Measurements from ENCODE around the gene YARS1. TPM values are rescaled to one million over a fixed set of nuclear protein-coding genes. Genes with fewer than 3 reads are reported as not detected.

The YARS1 gene
- total RNA-seq, 1 donor: 199 TPM

DNA sequence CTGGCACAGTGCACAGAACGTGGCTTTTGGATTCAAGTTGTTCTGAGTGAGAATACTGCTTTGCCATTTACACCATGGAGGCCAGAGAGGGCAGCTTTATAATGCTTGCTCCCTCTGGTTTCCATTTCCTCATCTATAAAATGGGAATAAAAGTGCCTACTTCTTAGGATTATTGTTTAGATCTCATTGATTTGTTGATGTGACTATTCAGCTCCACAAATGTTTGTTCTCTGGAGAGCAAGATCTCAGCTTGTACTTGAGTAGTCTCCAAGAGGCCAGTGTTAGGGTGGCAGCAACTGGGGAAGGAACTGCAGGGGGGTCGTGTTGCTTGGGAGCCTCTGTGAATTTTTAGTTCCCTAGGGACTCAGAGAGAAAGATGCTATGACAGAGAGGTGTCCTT lies 55.2 kb downstream of the YARS1 start:
- no peak overlapping the region for H3K4me2 ChIP-seq (ENCODE audit: insufficient read depth, low read length)
- H3K27me3 ChIP-seq (ENCODE audit: insufficient read depth, low read length): no peaks in the 10 kb centered on the region
- TF ChIP-seq, protein P1, sequence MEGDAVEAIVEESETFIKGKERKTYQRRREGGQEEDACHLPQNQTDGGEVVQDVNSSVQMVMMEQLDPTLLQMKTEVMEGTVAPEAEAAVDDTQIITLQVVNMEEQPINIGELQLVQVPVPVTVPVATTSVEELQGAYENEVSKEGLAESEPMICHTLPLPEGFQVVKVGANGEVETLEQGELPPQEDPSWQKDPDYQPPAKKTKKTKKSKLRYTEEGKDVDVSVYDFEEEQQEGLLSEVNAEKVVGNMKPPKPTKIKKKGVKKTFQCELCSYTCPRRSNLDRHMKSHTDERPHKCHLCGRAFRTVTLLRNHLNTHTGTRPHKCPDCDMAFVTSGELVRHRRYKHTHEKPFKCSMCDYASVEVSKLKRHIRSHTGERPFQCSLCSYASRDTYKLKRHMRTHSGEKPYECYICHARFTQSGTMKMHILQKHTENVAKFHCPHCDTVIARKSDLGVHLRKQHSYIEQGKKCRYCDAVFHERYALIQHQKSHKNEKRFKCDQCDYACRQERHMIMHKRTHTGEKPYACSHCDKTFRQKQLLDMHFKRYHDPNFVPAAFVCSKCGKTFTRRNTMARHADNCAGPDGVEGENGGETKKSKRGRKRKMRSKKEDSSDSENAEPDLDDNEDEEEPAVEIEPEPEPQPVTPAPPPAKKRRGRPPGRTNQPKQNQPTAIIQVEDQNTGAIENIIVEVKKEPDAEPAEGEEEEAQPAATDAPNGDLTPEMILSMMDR (IDR thresholded peaks at IDR 0.05; ENCODE audit: extremely low read depth, low read depth, low read length): no peak
- no peaks in the 10 kb centered on the region for H3K9me3 ChIP-seq (ENCODE audit: low read depth, low read length)
- H3K4me1 ChIP-seq (ENCODE audit: insufficient read depth, low read length): peaks cover 10% of the 10 kb centered on the region
- H3K27ac ChIP-seq (ENCODE audit: low read depth, low read length): no peak overlapping the region
- H3K4me3 ChIP-seq (ENCODE audit: insufficient read depth, low read length): no peak overlapping the region
- no peaks in the 10 kb centered on the region for H3K36me3 ChIP-seq (ENCODE audit: insufficient read depth, low read length)
- H4K20me1 ChIP-seq (ENCODE audit: insufficient read depth, low read length): peaks cover 3% of the 10 kb centered on the region
- H3K79me2 ChIP-seq (ENCODE audit: insufficient read depth, low read length): no peaks in the 10 kb centered on the region
- peak; percentile 51 for DNase-seq (ENCODE audit: insufficient read length, low spot score, missing footprints)
- no peak overlapping the region for H2AFZ ChIP-seq (ENCODE audit: low read length)

GRCh38 chr1:32761253-32761877 lies 55.8 kb downstream of the YARS1 start:
- Histone ChIP-seq H3K27ac (ENCODE audit: low read depth, low read length) (no peak overlapping the region), H3K4me3 (ENCODE audit: insufficient read depth, low read length) (no peak overlapping the region), H3K9me3 (ENCODE audit: low read depth, low read length) (no peaks in the 10 kb centered on the region), H3K36me3 (ENCODE audit: insufficient read depth, low read length) (no peaks in the 10 kb centered on the region), H3K4me1 (ENCODE audit: insufficient read depth, low read length) (peaks cover 10% of the 10 kb centered on the region), H4K20me1 (ENCODE audit: insufficient read depth, low read length) (peaks cover 3% of the 10 kb centered on the region), H3K79me2 (ENCODE audit: insufficient read depth, low read length) (no peaks in the 10 kb centered on the region), H3K27me3 (ENCODE audit: insufficient read depth, low read length) (no peaks in the 10 kb centered on the region), H2AFZ (ENCODE audit: low read length) (no peak overlapping the region), H3K4me2 (ENCODE audit: insufficient read depth, low read length) (peak overlapping the region; percentile 28)
- peak; percentile 94 for DNase-seq (ENCODE audit: insufficient read length, low spot score, missing footprints)
- TF ChIP-seq, protein P1 (IDR thresholded peaks at IDR 0.05; ENCODE audit: extremely low read depth, low read depth, low read length): no peak

- Histone ChIP-seq H3K4me3 (ENCODE audit: insufficient read depth, low read length) (no peak overlapping the region), H3K27me3 (ENCODE audit: insufficient read depth, low read length) (peaks cover 2% of the 10 kb centered on the region), H2AFZ (ENCODE audit: low read length) (no peak overlapping the region), H3K4me1 (ENCODE audit: insufficient read depth, low read length) (peaks cover 13% of the 10 kb centered on the region), H3K9me3 (ENCODE audit: low read depth, low read length) (no peaks in the 10 kb centered on the region), H3K27ac (ENCODE audit: low read depth, low read length) (no peak overlapping the region), H3K36me3 (ENCODE audit: insufficient read depth, low read length) (no peaks in the 10 kb centered on the region), H4K20me1 (ENCODE audit: insufficient read depth, low read length) (peaks cover 3% of the 10 kb centered on the region), H3K79me2 (ENCODE audit: insufficient read depth, low read length) (no peaks in the 10 kb centered on the region), H3K4me2 (ENCODE audit: insufficient read depth, low read length) (no peak overlapping the region)
- peak; percentile 62 for DNase-seq (ENCODE audit: insufficient read length, low spot score, missing footprints)
- TF ChIP-seq, protein P1 (IDR thresholded peaks at IDR 0.05; ENCODE audit: extremely low read depth, low read depth, low read length): no peak
Measured at GRCh38 chr1:32759997-32760623, 57.0 kb downstream of the YARS1 start.

GRCh38 chr1:32759521-32759981 lies 57.6 kb downstream of the YARS1 start:
- Histone ChIP-seq H2AFZ (ENCODE audit: low read length) (no peak overlapping the region), H3K4me2 (ENCODE audit: insufficient read depth, low read length) (no peak overlapping the region), H3K79me2 (ENCODE audit: insufficient read depth, low read length) (no peaks in the 10 kb centered on the region), H3K4me3 (ENCODE audit: insufficient read depth, low read length) (no peak overlapping the region), H3K36me3 (ENCODE audit: insufficient read depth, low read length) (no peaks in the 10 kb centered on the region), H4K20me1 (ENCODE audit: insufficient read depth, low read length) (peaks cover 6% of the 10 kb centered on the region), H3K9me3 (ENCODE audit: low read depth, low read length) (no peaks in the 10 kb centered on the region), H3K4me1 (ENCODE audit: insufficient read depth, low read length) (peaks cover 16% of the 10 kb centered on the region), H3K27ac (ENCODE audit: low read depth, low read length) (no peak overlapping the region), H3K27me3 (ENCODE audit: insufficient read depth, low read length) (peaks cover 5% of the 10 kb centered on the region)
- TF ChIP-seq, protein P1 (IDR thresholded peaks at IDR 0.05; ENCODE audit: extremely low read depth, low read depth, low read length): no peak
- peak; percentile 76 for DNase-seq (ENCODE audit: insufficient read length, low spot score, missing footprints)

Measured in osteoblast (primary cell).